Activated B cell treated with CpG ODN at 0.5 μM for 24 hours (primary cell): Measurements from ENCODE around the gene GSKIP. TPM values are rescaled to one million over a fixed set of nuclear protein-coding genes. Genes with fewer than 3 reads are reported as not detected.
A peak's percentile ranks its signal among the peaks of the same experiment; 100 is the strongest.

Source experiments
- ATAC-seq: fragments of 200-7000 bp; cut with Tn5 transposase; one replicate; pipeline ENCODE4 v1.10.0; 2021; ENCODE audit warnings: low read depth, mild to moderate bottlenecking, moderate library complexity
- CTCF ChIA-PET: fragments of 350-600 bp; sonication (Branson Sonifier 250); formaldehyde crosslinking; loops from one replicate; lab custom pipeline; 2021; ENCODE audit warnings: antibody characterized with exemption; lab: Charles Lee
- POLR2A ChIA-PET: fragments of 350-600 bp; sonication (Branson Sonifier 250); formaldehyde crosslinking; loops from one replicate; lab custom pipeline; 2021; ENCODE audit warnings: antibody characterized with exemption; lab: Charles Lee
- DNase-seq: peaks from one replicate; pipeline ENCODE4 v3.0.0; 2022
- H3K27ac Mint-ChIP-seq: one replicate; pipeline ENCODE4 v1.8.0; 2020; ENCODE audit warnings: mixed read lengths
- H3K27me3 Mint-ChIP-seq: one replicate; pipeline ENCODE4 v1.8.0; 2021; ENCODE audit warnings: mixed read lengths
- H3K36me3 Mint-ChIP-seq: one replicate; pipeline ENCODE4 v1.8.0; 2021; ENCODE audit warnings: low read depth, mixed read lengths
- H3K4me1 Mint-ChIP-seq: one replicate; pipeline ENCODE4 v1.8.0; 2021; ENCODE audit warnings: mixed read lengths
- H3K4me3 Mint-ChIP-seq: one replicate; pipeline ENCODE4 v1.8.0; 2020; ENCODE audit warnings: mild to moderate bottlenecking, mixed read lengths
- H3K9me3 Mint-ChIP-seq: one replicate; pipeline ENCODE4 v1.8.0; 2020; ENCODE audit warnings: mixed read lengths
- CTCF ChIP-seq: fragments of 200-600 bp; IDR thresholded peaks from one replicate; pipeline ENCODE4 v1.8.0; 2022; ENCODE audit warnings: antibody characterized with exemption, mild to moderate bottlenecking
- intact Hi-C: fragments of 100-400 bp; cut with micrococcal nuclease; formaldehyde crosslinking; loops from one replicate; pipeline ENCODE4 v1.15.1; 2024
- total RNA-seq: library from RNA; stranded (reverse); gene quantifications from 2 replicates; pipeline ENCODE4 v1.2.3, GENCODE V29; 2022

The GSKIP gene
- 11.4 and 15.3 TPM in 2 replicates for total RNA-seq

GRCh38 chr14:96362965-96363750 is at the start of gene GSKIP, which contains the start of gene ATG2B:
Gene GSKIP (plus strand): TSS chr14:96363526. CDS start chr14:96382248, 18,722 bp downstream.
Gene ATG2B (minus strand): TSS chr14:96363341. CDS start chr14:96362976, 365 bp downstream.
- Mint-ChIP-seq H3K27ac (peak within 1 kb of the TSS; percentile 63), H3K9me3 (no peaks in the 10 kb centered on the region), H3K27me3 (no peaks in the 10 kb centered on the region), H3K36me3 (peaks cover 5% of the 10 kb centered on the region), H3K4me1 (peaks cover 40% of the 10 kb centered on the region), H3K4me3 (peak within 1 kb of the TSS; percentile 89)
- POLR2A ChIA-PET: interaction anchor here (1.1 to 1.6 kb wide), 3 partner anchors 18 to 140 kb away, joined by 4 to 5 read pairs (median 5); no protein-coding TSS in a partner anchor
- intact Hi-C loops: loop anchor here (1.0 kb wide), 5 partner anchors 28 to 829 kb away; partner anchors contain the start of genes PAPOLA and VRK1
- DNase-seq (peak; percentile 97), ATAC-seq (peak; percentile 85)
- TF ChIP-seq CTCF: no peak
- CTCF ChIA-PET: no interaction called here

- H3K4me3 Mint-ChIP-seq: no peak overlapping the region
- no peak overlapping the region for H3K27ac Mint-ChIP-seq
- H3K4me1 Mint-ChIP-seq: no peaks in the 10 kb centered on the region
- no peaks in the 10 kb centered on the region for H3K27me3 Mint-ChIP-seq
- no peaks in the 10 kb centered on the region for H3K9me3 Mint-ChIP-seq
- no peak for DNase-seq
- intact Hi-C loops: no loop called here
- CTCF ChIA-PET: no interaction called here
- TF ChIP-seq CTCF: no peak
- POLR2A ChIA-PET: interaction anchor here (0.6 kb wide), 1 partner anchor 106 kb away, joined by 4 read pairs; no protein-coding TSS in a partner anchor
- no peak for ATAC-seq
- H3K36me3 Mint-ChIP-seq: peaks cover 65% of the 10 kb centered on the region
Measured at GRCh38 chr14:96316087-96316486, 47.2 kb upstream of the GSKIP start.

GRCh38 chr14:96318836-96319235 is 44.5 kb upstream of the GSKIP start:
- no peaks in the 10 kb centered on the region for H3K9me3 Mint-ChIP-seq
- TF ChIP-seq CTCF: no peak
- no peaks in the 10 kb centered on the region for H3K4me1 Mint-ChIP-seq
- DNase-seq (no peak), ATAC-seq (no peak)
- no peaks in the 10 kb centered on the region for H3K27me3 Mint-ChIP-seq
- peaks cover 74% of the 10 kb centered on the region for H3K36me3 Mint-ChIP-seq
- no peak overlapping the region for H3K27ac Mint-ChIP-seq
- intact Hi-C loops: no loop called here
- no peak overlapping the region for H3K4me3 Mint-ChIP-seq
- POLR2A ChIA-PET: no interaction called here
- CTCF ChIA-PET: no interaction called here

- H3K4me3 Mint-ChIP-seq: no peak overlapping the region
- no peaks in the 10 kb centered on the region for H3K4me1 Mint-ChIP-seq
- H3K27me3 Mint-ChIP-seq: no peaks in the 10 kb centered on the region
- H3K9me3 Mint-ChIP-seq: no peaks in the 10 kb centered on the region
- no peak for TF ChIP-seq CTCF
- DNase-seq: no peak
- H3K36me3 Mint-ChIP-seq: peaks cover 73% of the 10 kb centered on the region
- CTCF ChIA-PET: no interaction called here
- POLR2A ChIA-PET: no interaction called here
- intact Hi-C loops: no loop called here
- no peak for ATAC-seq
- no peak overlapping the region for H3K27ac Mint-ChIP-seq
Measured at GRCh38 chr14:96320605-96321004, 42.7 kb upstream of the GSKIP start.

- intact Hi-C loops: no loop called here
- no peak overlapping the region for H3K27ac Mint-ChIP-seq
- ChIA-PET CTCF (no interaction called here), POLR2A (no interaction called here)
- no peaks in the 10 kb centered on the region for H3K4me1 Mint-ChIP-seq
- no peak for DNase-seq
- no peaks in the 10 kb centered on the region for H3K27me3 Mint-ChIP-seq
- H3K9me3 Mint-ChIP-seq: no peaks in the 10 kb centered on the region
- no peak for ATAC-seq
- TF ChIP-seq CTCF: no peak
- peaks cover 66% of the 10 kb centered on the region for H3K36me3 Mint-ChIP-seq
- no peak overlapping the region for H3K4me3 Mint-ChIP-seq
Measured at GRCh38 chr14:96324219-96324618, 39.1 kb upstream of the GSKIP start.
